Limb (tissue), 2 donors: ENCODE data around the gene OR1S1.
"Not testable (repeated sequence)": the region's sequence is repeated elsewhere in the genome, so short reads cannot be mapped to it uniquely, and the experiment has no call there.

Experiments
- DNase-seq, 2 donors: peaks; one replicate each; pipeline ENCODE4 v3.0.0-alpha.2; 2016; ENCODE audit errors: extremely low spot score in 2 of 2

The OR1S1 gene

GRCh38 chr11:58212420-58212819 lies at the start of gene OR1S1:
Gene OR1S1, plus strand, starts transcription at chr11:58212720.
- DNase-seq: not testable (repeated sequence)

DNA sequence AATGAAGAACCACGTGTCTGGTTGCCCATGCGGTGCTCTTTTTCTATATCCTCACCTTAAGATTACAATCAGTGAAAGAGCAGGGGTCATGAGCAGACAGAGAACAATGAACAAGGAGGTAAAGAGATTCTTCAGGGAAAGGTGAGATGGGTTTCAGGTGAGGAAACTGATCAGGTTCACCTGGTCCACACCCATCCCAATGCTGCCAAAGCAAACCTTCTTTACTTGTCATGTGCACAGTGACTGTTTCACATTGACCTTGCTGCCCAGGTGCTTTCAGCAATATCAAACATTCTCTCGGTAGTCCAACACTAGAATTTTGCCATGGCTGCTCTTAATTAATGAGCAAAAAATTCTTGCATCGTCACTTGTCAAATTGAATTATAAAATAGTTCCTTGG lies 48.1 kb upstream of the OR1S1 start:
- no peak for DNase-seq

GRCh38 chr11:58164990-58165389 lies 47.5 kb upstream of the OR1S1 start:
- no peak for DNase-seq

GRCh38 chr11:58165504-58166106 lies 46.9 kb upstream of the OR1S1 start:
- DNase-seq: no peak

GRCh38 chr11:58177409-58178054 lies 35.0 kb upstream of the OR1S1 start:
- DNase-seq: no peak

- no peak for DNase-seq
These were observed 34.1 kb upstream of the OR1S1 start for GRCh38 chr11:58178444-58178843.

GRCh38 chr11:58179648-58180047 lies 32.9 kb upstream of the OR1S1 start:
- no peak for DNase-seq

DNA sequence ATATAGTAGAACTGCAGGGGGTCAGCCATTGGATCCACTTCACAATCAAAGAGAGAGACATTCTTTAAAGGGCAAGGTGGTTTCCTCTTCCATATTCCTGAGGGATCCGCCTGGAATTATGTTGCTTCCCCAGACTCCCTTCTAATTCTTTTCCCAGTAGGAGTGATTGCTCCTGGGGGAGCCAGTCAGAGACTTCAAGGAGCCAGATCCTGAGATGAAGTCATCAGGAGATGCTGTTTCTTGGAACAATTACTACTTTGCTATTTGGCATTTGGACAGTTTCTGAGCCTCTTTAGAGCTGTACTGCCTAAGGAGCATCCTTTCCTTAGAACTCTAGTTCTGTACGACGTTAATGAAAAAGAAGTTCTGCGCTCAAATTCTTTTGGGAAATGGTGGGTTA lies 25.6 kb upstream of the OR1S1 start:
- no peak for DNase-seq

- no peak for DNase-seq
These were observed 23.8 kb upstream of the OR1S1 start, which contains the start of gene OR9Q2 for GRCh38 chr11:58188770-58189169. Gene OR9Q2, plus strand, starts transcription at chr11:58189070. Its CDS starts 1,421 bp downstream, at chr11:58190491.

DNA sequence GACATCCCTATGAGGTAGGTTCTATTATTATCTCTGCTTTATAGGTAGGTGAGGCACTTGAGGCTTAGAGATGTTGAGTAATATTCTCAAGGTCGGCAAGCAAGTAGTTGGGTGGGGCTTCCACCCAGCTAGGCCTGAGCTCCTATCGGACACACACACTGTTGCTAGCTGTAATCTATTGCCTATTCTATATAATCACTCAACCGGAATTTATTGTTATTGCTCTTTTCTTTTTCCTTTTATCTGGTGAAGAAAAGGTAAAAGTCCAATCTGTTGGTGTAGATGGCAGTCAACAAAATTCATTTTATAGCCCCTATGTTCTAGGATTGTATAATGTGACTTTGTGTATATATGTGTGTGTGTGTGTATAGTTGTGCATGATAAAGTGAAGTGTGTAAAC lies 20.3 kb upstream of the OR1S1 start:
- DNase-seq: no peak

GRCh38 chr11:58193391-58193790 lies 19.1 kb upstream of the OR1S1 start:
- DNase-seq: no peak

DNA sequence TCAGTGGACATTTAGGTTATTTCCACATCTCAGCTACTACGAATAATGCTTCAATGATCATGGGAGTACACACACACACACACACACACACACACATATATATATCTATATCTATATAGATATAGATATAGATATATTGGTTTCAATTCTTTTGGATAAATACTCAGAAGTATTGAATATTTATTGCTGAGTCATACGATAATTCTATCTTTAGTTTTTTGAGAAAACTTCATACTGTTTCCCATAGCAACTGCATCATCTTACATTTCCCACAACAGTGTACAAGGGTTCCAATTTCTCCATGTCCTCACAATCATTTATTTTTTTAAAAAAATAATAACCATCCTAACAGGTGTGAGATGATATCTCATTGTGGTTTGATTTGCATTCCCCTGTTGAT lies 16.6 kb upstream of the OR1S1 start:
- DNase-seq: no peak

GRCh38 chr11:58199271-58199670 lies 13.2 kb upstream of the OR1S1 start:
- DNase-seq: no peak

- no peak for DNase-seq
These were observed 8.5 kb upstream of the OR1S1 start, which contains the start of gene OR1S2 for GRCh38 chr11:58204042-58204441. Gene OR1S2, minus strand, starts transcription at chr11:58204142. Its CDS starts 0 bp downstream, at chr11:58204142.

DNA sequence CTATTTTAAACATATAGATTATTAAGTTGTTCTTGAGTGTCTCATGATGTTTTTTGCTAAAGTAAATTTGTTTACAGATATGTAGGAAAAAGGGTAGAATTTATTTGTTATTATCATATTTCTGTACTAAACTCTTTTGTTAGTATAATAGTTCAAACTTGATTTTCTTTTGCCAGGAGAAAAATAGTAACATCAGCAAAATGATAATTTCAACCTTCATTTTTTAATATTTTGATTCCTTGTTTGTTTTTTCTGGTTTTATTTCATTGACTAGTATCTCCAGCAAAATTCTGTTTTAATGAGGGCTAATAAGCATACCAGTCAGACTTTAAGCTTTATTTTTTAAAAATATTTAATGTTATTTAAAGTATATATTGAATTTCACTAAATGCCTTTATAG lies 4.0 kb downstream of the OR1S1 start:
- no peak for DNase-seq

DNA sequence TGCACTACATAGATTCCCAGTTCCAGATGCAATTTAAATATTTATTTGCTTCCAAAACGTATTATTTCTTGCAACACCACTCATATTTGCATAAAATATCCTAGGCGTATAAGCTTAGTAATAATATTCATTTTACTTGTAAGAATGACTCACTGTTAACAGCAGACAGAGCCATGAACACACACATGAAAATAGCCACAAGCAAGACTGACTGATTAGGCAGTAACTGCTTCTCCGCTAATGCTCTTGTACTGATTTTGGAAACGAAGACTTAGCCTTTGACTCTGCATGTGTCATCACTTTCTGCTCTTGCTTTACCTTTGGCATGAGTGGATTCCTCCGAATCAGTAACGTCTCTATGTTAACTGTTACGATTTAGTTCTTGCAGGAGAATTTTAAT lies 10.2 kb downstream of the OR1S1 start:
- DNase-seq: no peak

GRCh38 chr11:58227956-58228615 lies 15.6 kb downstream of the OR1S1 start:
- no peak for DNase-seq

DNA sequence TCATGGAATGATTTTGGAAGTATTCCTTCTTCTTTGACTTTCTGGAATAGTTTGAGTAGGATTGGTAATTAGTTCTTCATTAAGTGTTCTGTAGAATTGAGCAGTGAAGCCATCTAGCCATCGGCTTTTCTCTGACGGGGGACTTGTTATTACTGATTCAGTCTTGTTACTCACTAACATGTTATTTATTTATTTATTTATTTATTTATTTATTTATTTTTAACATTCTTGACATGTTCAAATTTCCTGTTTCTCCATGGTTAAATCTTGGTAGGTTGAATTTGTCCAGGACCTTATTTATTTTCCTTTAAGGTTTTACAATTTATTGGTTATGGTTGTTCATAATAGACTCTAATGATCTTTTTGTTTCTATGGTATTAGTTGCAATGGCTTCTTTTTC lies 31.4 kb downstream of the OR1S1 start:
- DNase-seq: no peak

DNA sequence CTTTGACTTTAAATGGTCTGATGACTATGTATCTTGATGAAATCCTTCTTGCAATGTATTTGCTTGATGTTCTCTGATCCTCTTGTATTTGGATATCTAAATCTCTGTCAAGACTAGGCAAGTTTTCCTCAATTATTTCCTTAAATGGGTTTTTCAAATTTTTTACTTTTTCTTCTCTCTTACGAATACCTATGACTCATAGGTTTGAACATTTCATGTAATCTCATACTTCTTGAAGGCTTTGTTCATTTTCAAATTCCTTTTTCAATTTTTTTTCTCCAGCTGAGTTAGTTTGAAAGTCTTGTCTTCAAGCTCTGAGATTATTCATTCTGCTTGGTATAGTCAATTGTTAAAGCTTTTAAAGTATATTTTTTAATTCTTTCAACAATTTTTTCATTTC lies 42.4 kb downstream of the OR1S1 start:
- DNase-seq: no peak

DNA sequence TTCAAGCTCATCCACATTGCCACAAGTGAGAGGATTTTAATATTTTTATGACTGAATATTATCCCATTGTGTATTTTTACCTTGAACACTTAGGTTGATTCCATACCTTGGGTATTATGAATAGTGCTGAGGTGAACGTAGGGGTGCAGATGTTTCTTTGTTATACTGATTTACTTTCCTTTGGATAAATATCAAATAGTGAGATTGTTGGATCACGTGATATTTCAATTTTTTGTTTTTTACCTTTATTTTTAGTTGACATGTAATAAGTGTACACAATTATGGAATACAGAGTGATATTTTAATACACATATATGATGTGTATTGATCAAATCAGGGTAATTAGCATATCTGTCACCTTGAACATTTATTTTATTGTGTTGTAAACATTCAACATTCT lies 47.5 kb downstream of the OR1S1 start:
- no peak for DNase-seq
